SU-DHL-6 (cell line): ENCODE data around the gene LSS.

ENCODE experiments used
- H2AFZ ChIP-seq: fragments of 200-600 bp; sonication (generic); 2 replicates; pipeline ENCODE4 v1.6.1; 2014; ENCODE audit warnings: low read depth, mild to moderate bottlenecking, moderate library complexity, mixed read lengths, antibody characterized with exemption, low read length; ENCODE audit not compliant: severe bottlenecking
- H3F3A ChIP-seq: fragments of 200-600 bp; shearing (Covaris generic); 2 replicates; pipeline ENCODE4 v1.6.0; 2016; ENCODE audit warnings: antibody characterized with exemption, mild to moderate bottlenecking; ENCODE audit not compliant: insufficient read depth
- H3K27ac ChIP-seq: fragments of 200-600 bp; sonication (generic); 2 replicates; pipeline ENCODE4 v1.5.1; 2016; ENCODE audit warnings: low read depth, mild to moderate bottlenecking, low read length, moderate library complexity, mixed read lengths
- H3K27me3 ChIP-seq: fragments of 200-600 bp; sonication (generic), shearing (Covaris generic); 2 replicates; pipeline ENCODE4 v1.6.0; 2014; ENCODE audit warnings: mild to moderate bottlenecking, low read length
- H3K36me3 ChIP-seq: fragments of 200-600 bp; sonication (generic); 2 replicates; pipeline ENCODE4 v1.6.1; 2014; ENCODE audit warnings: mild to moderate bottlenecking, low read length, mixed read lengths
- H3K4me2 ChIP-seq: fragments of 300-600, 200-600 bp; shearing (Covaris generic), sonication (generic); 2 replicates; pipeline ENCODE4 v1.6.0; 2014; ENCODE audit warnings: low read length, low read depth, mild to moderate bottlenecking; ENCODE audit not compliant: poor library complexity, severe bottlenecking
- H3K4me3 ChIP-seq: fragments of 200-600 bp; sonication (generic); 2 replicates; pipeline ENCODE4 v1.5.1; 2014; ENCODE audit warnings: antibody characterized with exemption, low read length, mild to moderate bottlenecking, mixed read lengths; ENCODE audit not compliant: insufficient read depth, poor library complexity, severe bottlenecking
- H3K79me2 ChIP-seq: fragments of 200-600 bp; sonication (generic); 2 replicates; pipeline ENCODE4 v1.6.1; 2014; ENCODE audit warnings: mild to moderate bottlenecking, low read length, moderate library complexity; ENCODE audit not compliant: insufficient read depth
- H3K9ac ChIP-seq: fragments of 200-600 bp; sonication (generic); 2 replicates; pipeline ENCODE4 v1.7.0; 2014; ENCODE audit warnings: mild to moderate bottlenecking, low read length
- H3K9me2 ChIP-seq: fragments of 200-600 bp; sonication (generic); replicated peaks from 2 replicates; pipeline ENCODE4 v1.6.1; 2014; ENCODE audit warnings: low read length; ENCODE audit not compliant: insufficient read depth
- H3K9me3 ChIP-seq: fragments of 200-600 bp; sonication (generic); 2 replicates; pipeline ENCODE4 v1.6.1; 2014; ENCODE audit warnings: low read length, mixed read lengths; ENCODE audit not compliant: insufficient read depth
- H4K20me1 ChIP-seq: fragments of 200-600 bp; sonication (generic); 2 replicates; pipeline ENCODE4 v1.6.1; 2014; ENCODE audit warnings: low read depth, mild to moderate bottlenecking, antibody characterized with exemption, low read length, moderate library complexity, mixed read lengths
- CTCF ChIP-seq: fragments of 200-600 bp; sonication (generic); IDR thresholded peaks from one replicate; pipeline ENCODE4 v1.5.1; 2017; ENCODE audit warnings: antibody characterized with exemption, mild to moderate bottlenecking, low read length, moderate library complexity; ENCODE audit not compliant: insufficient read depth, poor library complexity, severe bottlenecking
- EZH2phosphoT487 ChIP-seq: fragments of 200-600 bp; sonication (generic), shearing (Covaris generic); conservative IDR thresholded peaks from 2 replicates; pipeline ENCODE4 v1.6.1; 2018; ENCODE audit warnings: mild to moderate bottlenecking, antibody characterized with exemption, low read length, moderate library complexity, mixed read lengths

LSS gene

DNA sequence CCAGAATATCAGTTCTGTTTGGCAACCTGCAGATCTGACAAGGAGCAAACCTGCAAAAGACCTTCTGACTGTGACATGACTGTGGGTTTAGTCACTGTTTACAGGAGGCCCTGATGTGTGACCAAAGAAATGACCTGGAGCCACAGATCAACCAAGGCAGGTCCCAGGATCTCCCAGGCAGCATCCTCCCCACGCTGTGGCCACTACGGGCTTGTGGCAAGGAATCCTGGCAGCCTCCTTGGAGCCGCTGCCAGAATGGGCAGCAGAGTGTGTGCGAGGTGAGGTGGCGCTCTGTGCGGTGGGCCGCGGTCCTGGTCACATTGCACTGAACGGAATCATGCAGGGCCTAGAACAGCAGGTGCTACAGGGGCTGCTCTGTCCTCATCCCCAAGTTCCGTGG, 40.9 kb upstream of the LSS start:
- Histone ChIP-seq H3K36me3 (peaks cover 13% of the 10 kb centered on the region), H4K20me1 (no peaks in the 10 kb centered on the region), H3K9me3 (no peaks in the 10 kb centered on the region), H3K9ac (no peak overlapping the region), H3K79me2 (no peaks in the 10 kb centered on the region), H3K4me3 (no peak overlapping the region), H2AFZ (no peak overlapping the region), H3K27ac (no peak overlapping the region), H3K4me2 (no peak overlapping the region), H3K9me2 (no peaks in the 10 kb centered on the region), H3F3A (no peaks in the 10 kb centered on the region), H3K27me3 (no peaks in the 10 kb centered on the region)
- TF ChIP-seq EZH2phosphoT487 (no peak), CTCF (no peak)

GRCh38 chr21:46268371-46268770, 39.8 kb upstream of the LSS start:
- TF ChIP-seq CTCF, result no peak
- TF ChIP-seq EZH2phosphoT487, result no peak
- Histone ChIP-seq H3K9me3 (no peaks in the 10 kb centered on the region), H3K27ac (no peak overlapping the region), H4K20me1 (no peaks in the 10 kb centered on the region), H3K4me3 (no peak overlapping the region), H3K9ac (no peak overlapping the region), H3K4me2 (no peak overlapping the region), H2AFZ (no peak overlapping the region), H3F3A (no peaks in the 10 kb centered on the region), H3K36me3 (0 out of 2 replicates have a peak, but pooled peaks cover 5% of the 10 kb centered on the region), H3K79me2 (no peaks in the 10 kb centered on the region), H3K27me3 (no peaks in the 10 kb centered on the region), H3K9me2 (no peaks in the 10 kb centered on the region)

DNA sequence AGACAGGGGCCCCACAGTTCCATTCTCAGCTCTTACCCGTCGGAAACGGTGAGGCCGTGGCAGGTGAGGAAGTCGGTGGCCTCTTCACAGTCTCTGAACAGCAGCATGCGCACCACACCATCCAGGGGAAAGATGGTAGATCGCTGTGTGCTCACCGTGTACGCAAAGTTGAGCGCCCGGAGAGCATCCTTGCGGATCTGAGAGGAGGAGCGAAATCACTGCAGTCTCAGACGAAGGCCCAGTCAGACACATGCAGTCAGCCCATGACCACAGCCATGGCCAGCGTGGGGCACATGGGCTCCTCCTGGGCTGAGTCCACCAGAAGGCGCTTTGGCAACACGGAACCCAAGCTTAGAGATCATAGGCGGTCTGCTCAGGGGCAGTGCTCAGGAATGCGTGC, 38.4 kb upstream of the LSS start:
- H4K20me1 ChIP-seq, result no peaks in the 10 kb centered on the region
- H3K9ac ChIP-seq, result no peak overlapping the region
- no peaks in the 10 kb centered on the region for H3F3A ChIP-seq
- H2AFZ ChIP-seq, result no peak overlapping the region
- H3K27me3 ChIP-seq, result no peaks in the 10 kb centered on the region
- TF ChIP-seq EZH2phosphoT487, result no peak
- H3K79me2 ChIP-seq, result no peaks in the 10 kb centered on the region
- H3K27ac ChIP-seq, result no peak overlapping the region
- H3K9me2 ChIP-seq, result no peaks in the 10 kb centered on the region
- no peaks in the 10 kb centered on the region for H3K9me3 ChIP-seq
- H3K4me2 ChIP-seq, result no peak overlapping the region
- H3K4me3 ChIP-seq, result no peak overlapping the region
- 0 out of 2 replicates have a peak, but pooled peaks cover 5% of the 10 kb centered on the region for H3K36me3 ChIP-seq

GRCh38 chr21:46265736-46266525, 37.4 kb upstream of the LSS start:
- no peaks in the 10 kb centered on the region for H3K9me3 ChIP-seq

More at GRCh38 chr21:46265736-46266525, 37.4 kb upstream of the LSS start:
- no peak overlapping the region for H3K4me3 ChIP-seq
- no peak overlapping the region for H3K9ac ChIP-seq
- no peaks in the 10 kb centered on the region for H3K9me2 ChIP-seq
- H3K27ac ChIP-seq, result no peak overlapping the region
- H3F3A ChIP-seq, result no peaks in the 10 kb centered on the region
- H2AFZ ChIP-seq, result no peak overlapping the region
- no peaks in the 10 kb centered on the region for H4K20me1 ChIP-seq
- H3K79me2 ChIP-seq, result no peaks in the 10 kb centered on the region
- 0 out of 2 replicates have a peak, but pooled peaks cover 3% of the 10 kb centered on the region for H3K36me3 ChIP-seq
- H3K4me2 ChIP-seq, result no peak overlapping the region
- TF ChIP-seq EZH2phosphoT487 (no peak), CTCF (no peak)
- no peaks in the 10 kb centered on the region for H3K27me3 ChIP-seq
